ENCODE results near the gene EML4.

DNA sequence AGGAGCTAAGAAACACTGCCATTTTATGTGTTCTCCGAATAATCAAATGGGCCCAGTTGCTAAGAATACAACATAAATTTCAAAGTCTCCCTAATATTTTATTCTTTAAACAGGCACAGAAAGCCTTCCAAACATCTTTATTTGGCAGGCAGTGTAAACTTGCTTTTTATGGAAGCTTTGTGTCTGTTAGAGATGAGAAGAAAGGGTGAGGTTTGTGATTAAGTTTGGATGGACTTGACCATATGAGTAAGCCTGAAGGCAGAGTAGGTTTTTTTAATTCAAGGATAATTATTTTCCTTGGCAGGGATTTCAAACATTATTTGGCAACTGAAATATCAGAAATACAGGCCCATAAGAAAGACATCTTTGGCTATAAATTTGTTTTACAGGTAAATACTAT, 129.0 kb downstream of the EML4 start:
- TF ChIP-seq CTCF (conservative IDR thresholded peaks at IDR 0.05): no peak
- TF ChIP-seq ZFX (IDR thresholded peaks at IDR 0.05): no peak
